Parathyroid adenoma (tissue), 2 donors: Measurements from ENCODE around the gene HLX.

Experiments used
- H2AFZ ChIP-seq: fragments of 300-600 bp; sonication (generic); one replicate; pipeline ENCODE4 v1.7.0; 2017; ENCODE audit warnings: antibody characterized with exemption, mild to moderate bottlenecking
- H3K27ac ChIP-seq: fragments of 300-600 bp; sonication (generic); one replicate; pipeline ENCODE4 v1.7.0; 2017
- H3K27me3 ChIP-seq: fragments of 300-600 bp; sonication (generic); one replicate; pipeline ENCODE4 v1.7.0; 2017; ENCODE audit warnings: low read length; ENCODE audit not compliant: control insufficient read depth, insufficient read depth
- H3K36me3 ChIP-seq: fragments of 300-600 bp; sonication (generic); one replicate; pipeline ENCODE4 v1.7.0; 2017; ENCODE audit warnings: low read length; ENCODE audit not compliant: control insufficient read depth, insufficient read depth
- H3K4me1 ChIP-seq: fragments of 300-600 bp; sonication (generic); one replicate; pipeline ENCODE4 v1.7.0; 2017; ENCODE audit warnings: control low read depth
- H3K4me2 ChIP-seq: fragments of 300-600 bp; sonication (generic); one replicate; pipeline ENCODE4 v1.7.0; 2017; ENCODE audit warnings: low read length
- H3K4me3 ChIP-seq: fragments of 300-600 bp; sonication (generic); one replicate; pipeline ENCODE4 v1.7.0; 2017; ENCODE audit warnings: low read depth, low read length
- H3K79me2 ChIP-seq: fragments of 300-600 bp; sonication (generic); one replicate; pipeline ENCODE4 v1.7.0; 2017; ENCODE audit warnings: control low read depth
- H3K9ac ChIP-seq: fragments of 300-600 bp; sonication (generic); one replicate; pipeline ENCODE4 v1.7.0; 2017; ENCODE audit warnings: mild to moderate bottlenecking
- H3K9me3 ChIP-seq: fragments of 300-600 bp; sonication (generic); one replicate; pipeline ENCODE4 v1.7.0; 2017; ENCODE audit warnings: low read length; ENCODE audit not compliant: control insufficient read depth
- TF ChIP-seq, protein P1 (sequence below): fragments of 300-600 bp; sonication (generic); IDR thresholded peaks from one replicate; pipeline ENCODE4 v1.7.0; 2017; ENCODE audit warnings: antibody characterized with exemption, mild to moderate bottlenecking
- donor health status: primary hyperparathyroidism.

The HLX gene

DNA sequence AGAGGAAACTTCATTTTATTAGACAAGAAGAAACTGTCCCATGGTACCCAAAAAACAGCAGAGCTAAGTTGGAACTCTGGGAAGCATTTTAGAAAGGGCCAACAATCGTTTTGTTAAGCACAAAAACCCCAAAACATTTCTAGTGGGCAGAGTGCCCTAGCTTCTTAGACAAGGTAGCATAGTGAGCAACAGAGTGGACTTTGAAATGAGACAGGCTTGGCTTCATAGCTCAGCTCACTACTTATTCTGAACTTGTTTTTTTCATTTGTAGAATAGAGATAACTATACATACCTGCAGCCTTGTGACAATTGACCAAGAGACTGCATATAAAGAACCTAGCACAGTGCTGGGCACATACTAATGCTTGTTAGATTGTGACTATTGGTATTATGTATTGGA, 50.1 kb downstream of the HLX start:
- Histone ChIP-seq H3K27ac (no peak overlapping the region), H3K9ac (no peak overlapping the region), H3K9me3 (no peaks in the 10 kb centered on the region), H3K4me1 (no peaks in the 10 kb centered on the region), H2AFZ (no peak overlapping the region), H3K4me3 (no peak overlapping the region), H3K79me2 (no peaks in the 10 kb centered on the region), H3K4me2 (no peak overlapping the region), H3K27me3 (no peaks in the 10 kb centered on the region), H3K36me3 (no peaks in the 10 kb centered on the region)
- TF ChIP-seq, protein P1, sequence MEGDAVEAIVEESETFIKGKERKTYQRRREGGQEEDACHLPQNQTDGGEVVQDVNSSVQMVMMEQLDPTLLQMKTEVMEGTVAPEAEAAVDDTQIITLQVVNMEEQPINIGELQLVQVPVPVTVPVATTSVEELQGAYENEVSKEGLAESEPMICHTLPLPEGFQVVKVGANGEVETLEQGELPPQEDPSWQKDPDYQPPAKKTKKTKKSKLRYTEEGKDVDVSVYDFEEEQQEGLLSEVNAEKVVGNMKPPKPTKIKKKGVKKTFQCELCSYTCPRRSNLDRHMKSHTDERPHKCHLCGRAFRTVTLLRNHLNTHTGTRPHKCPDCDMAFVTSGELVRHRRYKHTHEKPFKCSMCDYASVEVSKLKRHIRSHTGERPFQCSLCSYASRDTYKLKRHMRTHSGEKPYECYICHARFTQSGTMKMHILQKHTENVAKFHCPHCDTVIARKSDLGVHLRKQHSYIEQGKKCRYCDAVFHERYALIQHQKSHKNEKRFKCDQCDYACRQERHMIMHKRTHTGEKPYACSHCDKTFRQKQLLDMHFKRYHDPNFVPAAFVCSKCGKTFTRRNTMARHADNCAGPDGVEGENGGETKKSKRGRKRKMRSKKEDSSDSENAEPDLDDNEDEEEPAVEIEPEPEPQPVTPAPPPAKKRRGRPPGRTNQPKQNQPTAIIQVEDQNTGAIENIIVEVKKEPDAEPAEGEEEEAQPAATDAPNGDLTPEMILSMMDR, result no peak
